Transverse colon (tissue), 4 donors: ENCODE results near the gene MS4A12.
A peak's percentile ranks its signal among the peaks of the same experiment; 100 is the strongest.

ENCODE experiments used
- EP300 ChIP-seq: sonication (generic); formaldehyde crosslinking; IDR thresholded peaks from one replicate; pipeline ENCODE4 v1.6.1; 2017; ENCODE audit warnings: antibody characterized with exemption, low read depth
- POLR2A ChIP-seq: fragments of 450-650 bp; IDR thresholded peaks from one replicate; pipeline ENCODE4 v1.6.1; 2016; ENCODE audit warnings: antibody characterized with exemption, mild to moderate bottlenecking, moderate library complexity
- POLR2AphosphoS5 ChIP-seq, 3 donors: sonication (generic); formaldehyde crosslinking; IDR thresholded peaks; one replicate each; pipeline ENCODE4 v1.6.1; 2016; ENCODE audit warnings: antibody characterized with exemption in 3 of 3
- TF ChIP-seq, protein P1 (sequence below), 5 experiments: fragments of 200-600 bp in 3 of 5; fragments of 450-650 bp in 2 of 5; sonication (generic) in 3 of 5; IDR thresholded peaks; 1 replicate in 2 of 5; 2 replicates in 3 of 5; pipeline ENCODE4 v1.5.1; 2016 to 2017; ENCODE audit warnings: antibody characterized with exemption in 5 of 5, inconsistent platforms in 3 of 5, mild to moderate bottlenecking in 2 of 5, moderate library complexity in 1 of 5

DNA sequence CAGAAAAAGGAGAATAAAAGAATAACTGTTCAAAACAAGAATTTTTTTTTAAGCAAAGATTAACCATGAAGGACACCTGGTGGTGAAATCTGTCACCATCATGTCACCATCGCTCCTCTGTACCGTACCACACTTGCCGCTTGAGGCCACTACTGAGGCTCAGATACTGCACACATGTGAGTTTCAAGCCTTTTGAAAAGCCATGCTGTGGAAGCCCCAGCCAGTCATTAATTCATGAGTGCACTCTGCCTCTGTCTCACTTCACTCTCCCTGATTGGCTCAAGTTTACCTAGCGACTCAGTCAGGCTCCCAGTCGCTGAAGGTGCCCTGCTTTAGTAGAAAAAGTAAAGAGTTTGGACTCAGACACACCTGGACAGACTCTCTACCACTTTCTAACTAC, 6.6 kb upstream of the MS4A12 start:
- TF ChIP-seq, protein P1, sequence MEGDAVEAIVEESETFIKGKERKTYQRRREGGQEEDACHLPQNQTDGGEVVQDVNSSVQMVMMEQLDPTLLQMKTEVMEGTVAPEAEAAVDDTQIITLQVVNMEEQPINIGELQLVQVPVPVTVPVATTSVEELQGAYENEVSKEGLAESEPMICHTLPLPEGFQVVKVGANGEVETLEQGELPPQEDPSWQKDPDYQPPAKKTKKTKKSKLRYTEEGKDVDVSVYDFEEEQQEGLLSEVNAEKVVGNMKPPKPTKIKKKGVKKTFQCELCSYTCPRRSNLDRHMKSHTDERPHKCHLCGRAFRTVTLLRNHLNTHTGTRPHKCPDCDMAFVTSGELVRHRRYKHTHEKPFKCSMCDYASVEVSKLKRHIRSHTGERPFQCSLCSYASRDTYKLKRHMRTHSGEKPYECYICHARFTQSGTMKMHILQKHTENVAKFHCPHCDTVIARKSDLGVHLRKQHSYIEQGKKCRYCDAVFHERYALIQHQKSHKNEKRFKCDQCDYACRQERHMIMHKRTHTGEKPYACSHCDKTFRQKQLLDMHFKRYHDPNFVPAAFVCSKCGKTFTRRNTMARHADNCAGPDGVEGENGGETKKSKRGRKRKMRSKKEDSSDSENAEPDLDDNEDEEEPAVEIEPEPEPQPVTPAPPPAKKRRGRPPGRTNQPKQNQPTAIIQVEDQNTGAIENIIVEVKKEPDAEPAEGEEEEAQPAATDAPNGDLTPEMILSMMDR (IDR thresholded peaks at IDR 0.05): peak; percentile 26 to 57 (median 36)
- no peak for TF ChIP-seq POLR2A
- TF ChIP-seq POLR2AphosphoS5 (IDR thresholded peaks at IDR 0.05): no peak
- no peak for TF ChIP-seq EP300
